KBM-7 (cell line): ENCODE data around the gene CUBN.

Experiments
- DNase-seq: peaks from one replicate; pipeline ENCODE4 v3.0.0-alpha.2; 2015
- in situ Hi-C: fragments of 300-500 bp; cut with MboI; formaldehyde crosslinking; loops from 2 replicates; pipeline ENCODE4 v1.14.3; 2020; ENCODE audit warnings: low sequenced_read_pairs, low pct_unique_long_range_greater_than_20kb, mixed read lengths

CUBN gene

DNA sequence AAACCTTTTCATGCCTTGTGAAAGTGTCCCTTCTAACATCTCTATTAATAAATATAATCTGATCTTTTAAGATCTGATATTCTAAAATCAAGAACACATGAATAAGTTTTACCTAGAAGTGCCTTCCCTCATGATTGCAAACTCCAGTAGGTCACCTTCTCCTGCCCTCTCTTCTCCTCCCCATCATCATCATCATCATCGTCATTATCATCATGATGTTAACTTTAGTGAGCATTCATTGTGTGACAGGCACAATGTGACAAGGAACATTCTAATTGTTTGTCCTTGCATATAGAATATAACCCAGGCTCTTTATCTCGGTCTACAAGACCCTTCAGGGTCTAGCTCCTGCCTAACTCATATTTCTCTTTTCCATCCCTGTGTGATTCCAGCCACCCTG is 51.7 kb downstream of the CUBN start:
- in situ Hi-C loops: no loop called here
- no peak for DNase-seq

DNA sequence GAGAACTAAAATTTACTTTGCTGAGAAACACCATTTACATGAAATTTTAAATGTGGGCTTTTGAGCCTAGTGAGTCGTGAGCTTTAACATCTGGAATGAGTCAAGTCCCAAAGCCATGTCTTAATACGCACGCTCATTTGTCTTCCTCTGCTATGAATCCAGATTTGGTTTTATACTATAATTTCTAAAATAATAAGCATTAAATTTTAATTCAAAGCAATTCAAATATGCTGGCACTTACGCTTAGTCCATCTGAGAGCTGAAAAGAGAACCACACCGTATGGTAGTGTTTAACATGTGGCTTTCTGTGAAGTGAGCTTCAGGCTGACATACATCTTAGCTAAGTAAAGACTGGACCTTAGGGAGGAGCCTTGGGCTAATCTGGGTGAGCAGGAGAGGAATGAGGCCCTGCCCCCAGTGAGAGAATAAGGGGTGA is 52.2 kb downstream of the CUBN start:
- no peak for DNase-seq
- in situ Hi-C loops: no loop called here

DNA sequence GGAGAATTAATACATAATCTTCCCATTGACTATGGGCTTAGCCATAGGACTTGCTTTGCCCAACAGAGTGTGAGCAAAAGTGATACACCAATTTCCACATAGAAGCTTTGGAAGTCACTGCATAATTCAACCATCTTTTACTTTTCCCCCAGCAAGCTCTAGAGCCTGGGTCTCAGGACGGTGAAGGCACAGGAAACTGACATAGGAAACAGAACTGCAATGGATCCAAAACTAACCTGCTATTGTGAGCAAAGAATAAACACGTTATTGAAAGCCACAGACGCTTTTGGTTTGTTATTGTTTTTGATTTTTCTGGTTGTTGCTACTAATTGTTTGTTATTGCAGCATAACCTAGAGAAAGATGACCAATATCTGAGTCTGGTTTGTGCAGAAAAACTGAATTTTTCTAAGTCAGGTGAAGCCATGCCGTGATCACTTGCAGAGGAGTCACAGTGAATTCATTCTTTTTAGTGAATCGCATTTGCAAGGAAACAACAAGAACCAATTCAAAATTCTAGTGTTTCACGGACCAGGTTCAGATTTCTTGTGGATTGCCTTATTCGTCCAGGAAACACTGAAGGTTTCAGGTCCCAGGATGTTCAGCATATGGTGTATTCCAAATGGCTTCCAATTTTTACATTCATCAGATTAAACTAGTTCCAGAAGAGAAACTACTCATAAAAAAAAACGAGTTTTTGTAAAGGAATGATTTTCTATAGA is 52.8 kb downstream of the CUBN start:
- DNase-seq: no peak
- in situ Hi-C loops: no loop called here

DNA sequence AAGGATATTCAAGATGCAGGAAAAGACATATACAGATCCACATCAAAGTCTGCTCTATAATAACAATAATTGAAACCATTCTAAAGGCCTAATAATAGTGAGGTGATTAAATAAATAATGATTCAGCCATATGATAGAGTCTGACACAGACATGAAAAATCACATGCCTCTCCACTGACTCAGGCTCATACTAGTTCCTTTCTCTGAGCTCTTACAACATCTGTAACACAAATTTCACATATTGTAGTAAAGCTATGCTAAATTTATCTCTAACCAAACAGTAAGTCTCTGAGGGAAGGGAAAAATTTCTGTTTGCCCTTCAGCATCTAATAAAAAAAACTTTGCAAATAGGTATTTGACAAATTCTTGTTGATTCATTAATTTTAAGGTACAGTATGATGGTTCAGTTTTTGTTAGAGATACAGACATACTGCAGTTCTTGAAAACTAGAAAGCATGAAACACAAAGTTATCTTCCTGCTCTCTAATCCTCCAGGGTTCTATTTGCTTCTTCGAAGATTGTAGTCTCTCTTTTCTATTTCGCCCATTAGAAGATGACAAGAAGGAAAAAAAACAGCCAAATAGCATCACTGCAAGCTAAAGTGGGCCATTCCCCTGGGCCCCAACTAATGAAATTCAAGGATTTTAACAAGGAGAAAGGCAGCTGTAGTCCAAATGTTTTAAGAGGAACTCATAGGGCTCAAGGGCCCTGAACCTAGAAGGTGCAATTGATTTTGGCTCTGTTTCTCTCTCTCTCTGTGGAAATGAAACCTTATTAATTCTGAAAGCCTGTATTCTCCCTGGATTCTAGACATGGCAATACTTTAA is 53.9 kb downstream of the CUBN start:
- in situ Hi-C loops: no loop called here
- no peak for DNase-seq

DNA sequence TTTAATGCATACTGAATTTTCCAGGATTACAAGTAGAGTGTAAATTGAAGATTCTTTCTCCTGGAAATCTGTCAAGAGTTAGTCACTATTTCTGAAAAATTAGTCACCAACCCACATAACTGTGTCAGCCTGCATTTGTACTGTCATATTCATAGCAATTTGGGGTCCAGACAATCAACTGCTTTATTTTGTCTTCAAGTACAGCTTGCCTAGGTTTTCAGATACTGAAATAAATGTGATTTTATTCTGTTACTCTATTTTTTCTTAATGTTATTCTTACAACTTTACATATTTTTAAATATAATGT is 55.1 kb downstream of the CUBN start:
- DNase-seq: no peak
- in situ Hi-C loops: no loop called here

DNA sequence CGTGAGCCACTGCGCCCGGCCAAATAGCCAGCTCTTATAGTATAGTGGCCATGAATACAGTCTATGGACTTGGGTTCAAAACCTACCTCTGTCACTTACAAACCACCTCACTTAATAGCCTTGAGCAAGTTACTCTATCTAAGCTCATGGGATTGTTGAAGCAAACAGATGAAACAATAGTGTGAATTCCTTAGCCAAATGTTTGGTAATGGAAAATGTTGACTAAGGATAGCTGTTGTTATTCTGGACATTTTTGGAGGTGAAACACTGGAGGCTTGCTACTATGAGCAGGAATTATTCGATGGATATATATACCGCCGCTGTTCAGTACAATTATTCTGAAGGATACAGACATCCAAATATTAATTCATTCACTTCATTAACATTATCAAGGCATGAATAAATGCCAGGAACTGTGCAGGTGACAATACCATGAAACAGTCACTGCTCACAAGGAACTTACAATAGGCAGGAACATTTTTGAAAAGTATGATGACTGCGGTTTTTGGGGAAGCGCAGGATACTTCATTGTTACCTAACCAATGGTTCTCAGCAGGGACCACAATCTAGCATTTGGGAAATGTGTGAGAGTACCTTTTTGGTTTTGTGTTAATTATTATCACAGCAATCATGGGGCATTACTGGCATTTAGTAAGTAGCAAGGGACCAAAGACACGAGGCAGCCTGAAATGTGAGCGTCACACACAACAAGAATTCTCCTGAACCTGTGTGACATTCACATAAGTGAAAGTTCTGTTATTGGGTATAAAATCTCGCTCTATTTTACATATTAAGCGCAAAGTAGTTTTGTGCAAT is 55.7 kb downstream of the CUBN start:
- in situ Hi-C loops: no loop called here
- no peak for DNase-seq

DNA sequence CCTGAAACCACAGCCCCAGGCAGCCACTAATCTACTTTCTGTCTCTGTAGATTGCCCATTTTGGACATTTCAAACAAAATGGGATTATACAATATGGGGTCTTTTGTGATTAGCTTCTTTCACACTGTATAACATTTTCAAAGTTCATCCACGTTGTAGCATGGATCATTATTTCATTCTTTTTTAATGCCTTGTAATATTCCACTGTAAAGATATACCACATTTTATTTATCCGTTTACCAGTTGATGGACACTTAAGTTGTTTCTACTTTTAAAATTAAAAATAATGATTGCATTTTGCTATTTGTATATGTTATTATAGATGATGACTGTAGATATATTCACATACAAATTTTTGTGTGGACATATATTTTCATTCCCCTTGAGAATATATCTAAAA is 60.7 kb downstream of the CUBN start:
- in situ Hi-C loops: no loop called here

DNA sequence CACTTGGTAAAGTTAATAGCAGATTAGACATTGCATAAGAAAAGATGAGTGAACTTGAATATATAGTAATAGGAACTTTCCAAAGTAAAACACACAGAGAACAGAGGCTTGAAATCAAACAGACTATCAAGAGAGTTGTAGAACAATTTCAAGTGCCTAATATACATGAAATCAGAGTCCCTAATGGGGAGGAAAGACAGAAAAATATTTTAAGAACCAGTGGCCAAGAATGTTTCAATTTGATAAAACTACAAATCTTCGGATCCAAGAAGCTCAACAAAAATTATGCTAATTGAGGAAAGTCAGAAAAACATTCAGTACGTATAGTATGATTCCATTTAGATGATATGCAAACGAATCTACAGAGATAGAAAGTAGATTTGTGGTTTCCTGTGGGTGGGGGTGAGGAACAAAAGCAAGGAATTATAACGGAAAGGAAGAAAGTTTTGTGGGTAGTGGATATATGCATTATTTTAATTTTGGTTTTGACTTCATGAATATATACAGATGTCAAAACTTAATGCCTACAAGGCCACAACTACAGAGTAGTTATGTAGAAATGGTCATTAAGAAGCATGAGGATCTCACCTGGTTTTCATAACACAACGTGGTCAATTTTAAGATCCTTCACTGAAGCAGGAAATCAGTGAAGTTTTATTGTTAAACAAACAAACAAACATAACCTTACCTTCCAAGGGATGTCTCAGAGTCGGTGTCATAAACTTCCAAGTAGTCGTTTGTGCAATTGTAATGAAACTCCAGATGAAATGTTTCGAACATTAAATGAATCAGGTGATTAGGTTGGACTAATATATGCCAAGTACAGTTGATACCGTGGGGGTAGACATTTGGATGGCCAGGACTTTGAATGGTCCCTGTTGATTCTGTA is 62.0 kb downstream of the CUBN start:
- in situ Hi-C loops: no loop called here

More for the DNA sequence above, 60.7 kb downstream of the CUBN start:
- no peak for DNase-seq

DNA sequence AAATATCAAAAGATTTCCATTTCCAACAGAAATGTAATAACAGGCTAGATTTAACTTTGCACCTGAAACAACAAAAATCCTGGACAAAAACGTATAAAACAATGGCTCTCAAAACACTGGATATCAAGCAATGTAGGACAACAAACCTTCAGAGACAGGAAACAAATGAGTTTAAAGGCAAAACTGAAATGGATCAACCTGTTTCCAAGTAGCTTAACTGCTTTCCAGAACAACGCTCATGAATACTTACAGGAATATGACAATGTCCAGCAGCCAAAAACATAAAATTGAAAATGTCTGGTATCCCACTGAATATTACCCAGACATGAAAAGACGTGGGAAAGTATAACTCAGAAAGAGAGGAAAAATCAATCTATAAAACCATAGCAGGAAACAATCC is 62.8 kb downstream of the CUBN start:
- DNase-seq: no peak
- in situ Hi-C loops: no loop called here

More for the DNA sequence above, 62.0 kb downstream of the CUBN start:
- peak; percentile 5 for DNase-seq

DNA sequence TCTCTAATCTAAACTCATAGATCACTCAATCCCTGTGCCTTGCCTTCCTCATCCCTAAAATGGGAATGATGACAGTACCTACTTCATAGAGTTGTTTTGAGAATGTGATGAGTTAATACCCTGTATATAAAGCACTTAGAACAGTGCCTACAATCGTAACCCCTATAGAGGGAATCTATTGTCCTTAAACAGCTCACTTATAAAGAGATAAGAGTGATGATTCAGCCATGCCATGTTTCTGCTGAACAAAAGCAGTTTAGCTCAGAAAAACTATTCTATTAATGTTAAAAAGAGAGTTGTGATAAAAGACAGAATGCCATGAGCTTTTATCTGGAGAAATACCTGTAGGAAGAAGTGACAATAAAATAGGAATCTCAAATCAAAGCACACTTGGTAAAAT is 63.6 kb downstream of the CUBN start:
- in situ Hi-C loops: no loop called here
- no peak for DNase-seq

DNA sequence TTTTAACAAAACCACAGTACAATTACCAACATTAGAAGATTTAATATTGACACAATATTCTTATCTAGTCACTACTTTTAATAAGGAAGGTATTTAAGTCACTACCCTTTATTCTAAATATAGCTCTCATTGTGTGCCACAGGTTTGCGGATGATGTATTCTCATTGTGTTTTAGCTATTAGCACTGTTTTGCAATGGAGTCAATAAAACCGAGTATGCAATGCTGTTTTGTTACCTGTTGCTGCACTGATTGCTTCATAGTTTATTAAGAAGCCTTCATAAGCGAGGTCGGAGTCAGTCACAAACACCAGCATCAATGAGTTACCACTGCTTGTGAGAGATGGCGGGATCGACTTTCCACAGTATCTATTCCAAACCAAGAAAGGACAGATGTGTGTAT is 64.3 kb downstream of the CUBN start:
- no peak for DNase-seq
- in situ Hi-C loops: no loop called here

DNA sequence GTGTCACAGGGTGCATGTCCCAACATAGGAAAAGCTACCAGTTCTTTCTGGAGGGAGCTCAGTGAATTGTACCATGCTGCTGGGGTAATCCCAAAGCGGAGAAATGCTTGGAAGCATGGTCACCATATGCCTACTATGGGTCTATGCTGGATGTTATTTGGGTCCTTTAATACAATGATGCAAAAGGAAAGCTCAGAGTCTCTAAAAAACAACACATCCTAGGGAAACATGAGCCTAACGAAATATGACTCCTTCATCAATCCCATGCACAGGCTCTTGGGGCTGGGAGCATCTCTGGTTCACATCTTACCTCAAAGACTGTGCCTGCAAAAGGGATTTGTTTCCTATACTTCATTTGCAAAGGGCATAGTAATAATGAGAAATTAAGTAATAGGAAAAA is 65.2 kb downstream of the CUBN start:
- in situ Hi-C loops: no loop called here
- DNase-seq: no peak

DNA sequence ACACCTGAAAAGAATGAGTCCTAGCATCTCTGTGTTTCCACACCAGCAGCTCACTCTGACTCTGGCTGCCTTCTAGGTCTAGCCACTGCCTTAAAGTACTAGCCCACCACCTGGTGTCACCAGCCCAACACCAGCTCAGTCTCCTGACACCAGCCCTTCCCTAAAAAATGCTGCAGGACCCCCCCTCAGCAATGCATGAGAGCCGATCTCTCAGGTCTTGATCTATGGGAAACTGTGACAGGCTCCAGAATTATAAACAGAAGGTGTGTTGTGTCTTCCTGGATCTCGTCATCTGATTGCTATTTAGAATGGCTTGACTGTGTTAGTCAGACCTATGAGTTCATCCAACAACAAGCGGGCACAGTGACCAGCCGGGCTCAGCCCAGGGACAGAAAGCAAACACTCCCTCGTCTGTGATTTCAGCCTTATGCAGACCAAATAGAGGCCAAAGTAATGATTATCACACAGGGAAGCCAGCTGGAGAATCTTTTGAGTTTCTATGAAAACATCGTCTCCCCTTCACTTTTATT is 66.6 kb downstream of the CUBN start:
- in situ Hi-C loops: no loop called here
- no peak for DNase-seq

DNA sequence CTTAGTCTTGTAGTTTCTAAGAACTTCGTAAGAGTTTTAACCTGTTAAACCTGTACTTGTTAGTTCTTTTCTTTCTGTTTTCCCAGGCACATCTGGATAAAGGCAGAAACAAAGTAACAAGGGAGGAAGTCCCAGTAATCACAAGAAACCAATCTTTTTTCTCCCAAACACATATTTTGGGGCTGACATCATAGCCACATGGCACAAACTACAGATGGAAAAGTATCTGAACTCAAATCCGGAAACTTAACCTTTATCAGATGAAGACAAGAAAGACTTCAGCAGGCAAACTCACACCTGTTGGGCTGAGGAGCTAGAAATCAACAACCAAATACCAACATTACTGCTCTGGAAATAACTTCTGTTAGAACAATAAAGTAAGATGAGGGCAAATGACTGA is 67.1 kb downstream of the CUBN start:
- no peak for DNase-seq
- in situ Hi-C loops: no loop called here

DNA sequence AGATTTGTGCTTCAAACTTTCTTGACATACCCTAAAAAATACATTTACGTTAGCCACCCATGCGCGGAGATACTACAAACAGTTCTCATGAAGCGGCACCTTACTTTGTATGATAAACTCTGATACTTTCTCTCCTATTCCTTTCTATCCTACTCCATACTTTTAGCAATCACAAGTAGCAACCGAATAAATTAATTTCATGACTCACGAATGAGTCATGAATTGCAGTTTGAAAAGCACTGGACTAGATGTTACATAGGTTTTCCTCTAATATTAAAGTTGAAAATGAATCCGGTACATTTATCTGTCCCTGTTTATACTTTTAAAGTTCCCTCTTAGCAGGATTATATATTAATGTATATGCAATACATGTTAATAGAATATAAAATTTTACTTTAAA is 67.6 kb downstream of the CUBN start:
- in situ Hi-C loops: no loop called here
- no peak for DNase-seq

DNA sequence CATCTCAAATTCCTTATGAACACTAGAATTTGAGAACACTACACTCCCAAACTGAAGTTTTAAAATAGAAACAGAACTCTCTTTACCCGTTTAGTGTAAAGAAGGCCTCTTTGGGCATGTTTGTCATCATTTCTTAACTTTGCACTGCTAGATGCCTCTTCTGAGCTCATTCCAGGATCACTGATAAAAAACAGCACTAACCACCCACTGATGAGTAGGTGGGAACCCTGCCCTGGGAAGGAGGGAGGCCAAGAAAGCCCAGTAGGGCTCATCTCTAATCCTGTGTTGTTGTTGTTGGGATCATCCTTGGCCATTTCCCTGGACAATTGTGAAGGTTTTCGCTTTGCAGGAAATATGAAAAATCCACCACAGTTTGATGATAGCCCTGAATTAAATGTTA is 68.2 kb downstream of the CUBN start:
- DNase-seq: no peak

DNA sequence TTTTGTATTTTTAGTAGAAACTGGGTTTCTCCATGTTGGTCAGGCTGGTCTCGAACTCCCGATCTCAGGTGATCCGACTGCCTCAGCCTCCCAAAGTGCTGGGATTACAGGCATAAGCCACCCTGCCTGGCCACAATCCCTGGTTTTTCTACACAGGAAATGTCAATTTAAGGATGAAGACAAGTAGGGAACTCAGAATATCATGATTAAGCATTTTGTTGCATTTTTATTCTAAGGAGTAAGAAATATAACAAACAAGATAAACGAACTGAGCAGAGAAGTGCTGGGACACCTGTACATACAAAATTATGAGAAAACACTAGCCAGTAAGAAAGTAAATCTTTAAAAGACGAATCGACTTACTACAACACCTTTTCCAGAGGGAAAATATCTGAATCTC is 69.3 kb downstream of the CUBN start:
- DNase-seq: no peak
- in situ Hi-C loops: no loop called here

More for the DNA sequence above, 68.2 kb downstream of the CUBN start:
- in situ Hi-C loops: no loop called here

DNA sequence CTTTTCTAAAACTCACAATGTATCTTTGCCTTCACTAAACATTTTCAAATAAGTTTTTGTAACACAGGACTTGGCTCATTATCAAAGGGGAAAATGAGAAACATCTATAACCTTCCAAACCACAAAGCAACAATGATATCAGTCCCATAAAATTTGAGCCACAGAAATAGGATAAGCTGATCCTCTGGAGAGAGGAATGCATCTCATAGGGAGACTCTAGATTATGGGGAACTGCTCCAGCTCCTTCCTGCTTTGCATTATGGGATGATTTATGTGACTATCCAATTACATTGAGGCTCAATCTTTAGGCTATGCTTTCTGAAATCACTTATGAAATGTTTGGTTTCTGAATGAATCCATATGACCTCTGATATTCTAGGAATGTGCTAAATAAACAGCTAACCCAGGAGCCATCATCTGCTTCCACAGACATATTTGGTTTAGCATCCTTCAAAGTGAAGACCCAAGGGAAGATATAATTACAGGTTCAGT is 70.4 kb downstream of the CUBN start:
- no peak for DNase-seq
- in situ Hi-C loops: no loop called here

DNA sequence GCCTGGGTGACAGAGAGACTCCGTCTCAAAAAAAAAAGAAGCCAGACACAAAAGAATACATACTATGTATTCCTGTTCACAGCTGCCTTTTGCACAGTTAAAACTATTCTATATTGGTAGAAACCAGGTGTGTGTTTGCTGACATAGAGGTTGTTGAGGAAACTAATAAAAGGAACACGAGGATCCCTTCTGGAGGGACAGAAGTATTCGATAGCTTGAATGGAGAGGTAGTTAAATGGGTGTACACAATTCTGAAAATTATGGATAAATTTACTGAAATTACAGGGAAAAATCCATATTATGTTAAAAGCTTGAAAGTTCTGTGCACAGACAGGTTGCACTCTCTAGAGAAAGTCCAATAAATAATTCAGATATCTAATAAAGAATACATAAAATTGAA is 71.5 kb downstream of the CUBN start:
- DNase-seq: no peak
- in situ Hi-C loops: no loop called here
